ENCODE data around the gene KLHL26. TPM values are rescaled to one million over a fixed set of nuclear protein-coding genes. Genes with fewer than 3 reads are reported as not detected.
A peak's percentile ranks its signal among the peaks of the same experiment; 100 is the strongest.

Gene KLHL26
- total and polyA plus RNA-seq, 9 of the 15 experiments (the other 6 are each of a cell fraction or from before 2014, with no cell fraction given) = 0.13 to 13.3 (median 1.4) TPM

DNA sequence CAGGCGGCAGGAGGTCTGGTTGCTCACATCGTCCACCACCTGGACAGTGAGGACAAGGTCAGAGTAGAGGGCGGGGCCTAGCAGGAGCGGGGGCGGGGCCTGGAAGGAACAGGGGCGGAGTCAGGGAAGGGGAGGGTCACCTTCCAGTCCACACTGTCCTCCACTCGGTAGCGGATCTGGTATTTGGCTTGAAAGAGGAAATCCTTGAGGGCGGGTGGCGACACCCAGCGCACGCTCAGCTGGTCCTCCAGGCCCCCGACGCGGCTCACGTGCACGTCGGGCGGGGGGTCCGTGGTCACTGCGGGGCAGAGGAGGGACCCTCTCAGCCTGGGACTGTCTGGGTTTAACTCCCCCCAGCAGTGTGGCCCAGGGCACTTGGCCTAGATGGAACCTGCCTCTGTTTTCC is 40.1 kb upstream of the KLHL26 start (continued):
- no peak for TF ChIP-seq COPS2 (conservative IDR thresholded peaks at IDR 0.05)
- no peak for TF ChIP-seq ZNF785 (CRISPR knock-in tag; IDR thresholded peaks at IDR 0.05)
- TF ChIP-seq CEBPB (tag; IDR thresholded peaks at IDR 0.05) = no peak
- TF ChIP-seq CREBBP (IDR thresholded peaks at IDR 0.05; ENCODE audit: low read depth, low read length) = no peak
- TF ChIP-seq, protein P1, sequence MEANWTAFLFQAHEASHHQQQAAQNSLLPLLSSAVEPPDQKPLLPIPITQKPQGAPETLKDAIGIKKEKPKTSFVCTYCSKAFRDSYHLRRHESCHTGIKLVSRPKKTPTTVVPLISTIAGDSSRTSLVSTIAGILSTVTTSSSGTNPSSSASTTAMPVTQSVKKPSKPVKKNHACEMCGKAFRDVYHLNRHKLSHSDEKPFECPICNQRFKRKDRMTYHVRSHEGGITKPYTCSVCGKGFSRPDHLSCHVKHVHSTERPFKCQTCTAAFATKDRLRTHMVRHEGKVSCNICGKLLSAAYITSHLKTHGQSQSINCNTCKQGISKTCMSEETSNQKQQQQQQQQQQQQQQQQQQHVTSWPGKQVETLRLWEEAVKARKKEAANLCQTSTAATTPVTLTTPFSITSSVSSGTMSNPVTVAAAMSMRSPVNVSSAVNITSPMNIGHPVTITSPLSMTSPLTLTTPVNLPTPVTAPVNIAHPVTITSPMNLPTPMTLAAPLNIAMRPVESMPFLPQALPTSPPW (CRISPR knock-in tag; IDR thresholded peaks at IDR 0.05) = peak; percentile 64
- TF ChIP-seq, protein P2, sequence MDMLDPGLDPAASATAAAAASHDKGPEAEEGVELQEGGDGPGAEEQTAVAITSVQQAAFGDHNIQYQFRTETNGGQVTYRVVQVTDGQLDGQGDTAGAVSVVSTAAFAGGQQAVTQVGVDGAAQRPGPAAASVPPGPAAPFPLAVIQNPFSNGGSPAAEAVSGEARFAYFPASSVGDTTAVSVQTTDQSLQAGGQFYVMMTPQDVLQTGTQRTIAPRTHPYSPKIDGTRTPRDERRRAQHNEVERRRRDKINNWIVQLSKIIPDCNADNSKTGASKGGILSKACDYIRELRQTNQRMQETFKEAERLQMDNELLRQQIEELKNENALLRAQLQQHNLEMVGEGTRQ (CRISPR knock-in tag; IDR thresholded peaks at IDR 0.05) = peak; percentile 23; the same call in 1 of the 2 replicates
- no peak for TF ChIP-seq MEIS2 (IDR thresholded peaks at IDR 0.05; ENCODE audit: partially characterized antibody)
- TF ChIP-seq GTF2E2 (tag; IDR thresholded peaks at IDR 0.05) = no peak
- 0 out of 2 replicates have a peak, but pooled peaks have one; percentile 44 for TF ChIP-seq LEF1 (IDR thresholded peaks at IDR 0.05)
- no peak for TF ChIP-seq RBM39 (optimal IDR thresholded peaks at IDR 0.05; ENCODE audit: low read depth, low read length)
- no peak for TF ChIP-seq ZNF217 (CRISPR knock-in tag; IDR thresholded peaks at IDR 0.05)
- TF ChIP-seq MTA1 (IDR thresholded peaks at IDR 0.05; ENCODE audit: borderline replicate concordance) = no peak
- no peak for TF ChIP-seq CBX1 (IDR thresholded peaks at IDR 0.05; ENCODE audit: low read depth)
- no peak for TF ChIP-seq CBX8 (IDR thresholded peaks at IDR 0.05; ENCODE audit: borderline replicate concordance, extremely low read depth, low read depth, low read length, poor library complexity, severe bottlenecking)
- TF ChIP-seq PYGO2 (tag; IDR thresholded peaks at IDR 0.05) = no peak
- TF ChIP-seq, protein P3, sequence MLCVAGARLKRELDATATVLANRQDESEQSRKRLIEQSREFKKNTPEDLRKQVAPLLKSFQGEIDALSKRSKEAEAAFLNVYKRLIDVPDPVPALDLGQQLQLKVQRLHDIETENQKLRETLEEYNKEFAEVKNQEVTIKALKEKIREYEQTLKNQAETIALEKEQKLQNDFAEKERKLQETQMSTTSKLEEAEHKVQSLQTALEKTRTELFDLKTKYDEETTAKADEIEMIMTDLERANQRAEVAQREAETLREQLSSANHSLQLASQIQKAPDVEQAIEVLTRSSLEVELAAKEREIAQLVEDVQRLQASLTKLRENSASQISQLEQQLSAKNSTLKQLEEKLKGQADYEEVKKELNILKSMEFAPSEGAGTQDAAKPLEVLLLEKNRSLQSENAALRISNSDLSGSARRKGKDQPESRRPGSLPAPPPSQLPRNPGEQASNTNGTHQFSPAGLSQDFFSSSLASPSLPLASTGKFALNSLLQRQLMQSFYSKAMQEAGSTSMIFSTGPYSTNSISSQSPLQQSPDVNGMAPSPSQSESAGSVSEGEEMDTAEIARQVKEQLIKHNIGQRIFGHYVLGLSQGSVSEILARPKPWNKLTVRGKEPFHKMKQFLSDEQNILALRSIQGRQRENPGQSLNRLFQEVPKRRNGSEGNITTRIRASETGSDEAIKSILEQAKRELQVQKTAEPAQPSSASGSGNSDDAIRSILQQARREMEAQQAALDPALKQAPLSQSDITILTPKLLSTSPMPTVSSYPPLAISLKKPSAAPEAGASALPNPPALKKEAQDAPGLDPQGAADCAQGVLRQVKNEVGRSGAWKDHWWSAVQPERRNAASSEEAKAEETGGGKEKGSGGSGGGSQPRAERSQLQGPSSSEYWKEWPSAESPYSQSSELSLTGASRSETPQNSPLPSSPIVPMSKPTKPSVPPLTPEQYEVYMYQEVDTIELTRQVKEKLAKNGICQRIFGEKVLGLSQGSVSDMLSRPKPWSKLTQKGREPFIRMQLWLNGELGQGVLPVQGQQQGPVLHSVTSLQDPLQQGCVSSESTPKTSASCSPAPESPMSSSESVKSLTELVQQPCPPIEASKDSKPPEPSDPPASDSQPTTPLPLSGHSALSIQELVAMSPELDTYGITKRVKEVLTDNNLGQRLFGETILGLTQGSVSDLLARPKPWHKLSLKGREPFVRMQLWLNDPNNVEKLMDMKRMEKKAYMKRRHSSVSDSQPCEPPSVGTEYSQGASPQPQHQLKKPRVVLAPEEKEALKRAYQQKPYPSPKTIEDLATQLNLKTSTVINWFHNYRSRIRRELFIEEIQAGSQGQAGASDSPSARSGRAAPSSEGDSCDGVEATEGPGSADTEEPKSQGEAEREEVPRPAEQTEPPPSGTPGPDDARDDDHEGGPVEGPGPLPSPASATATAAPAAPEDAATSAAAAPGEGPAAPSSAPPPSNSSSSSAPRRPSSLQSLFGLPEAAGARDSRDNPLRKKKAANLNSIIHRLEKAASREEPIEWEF (CRISPR knock-in tag; IDR thresholded peaks at IDR 0.05) = no peak
- peak; percentile 89 for TF ChIP-seq L3MBTL2 (IDR thresholded peaks at IDR 0.05)
- peak; percentile 18 for TF ChIP-seq SP2 (IDR thresholded peaks at IDR 0.05; ENCODE audit: extremely low read depth, low read depth, low read length, poor library complexity, severe bottlenecking)
- peak; percentile 98 for TF ChIP-seq BHLHE40 (IDR thresholded peaks at IDR 0.05; ENCODE audit: low read length)
- no peak for TF ChIP-seq ZEB2 (IDR thresholded peaks at IDR 0.05)
- TF ChIP-seq SP1 (CRISPR knock-in tag; IDR thresholded peaks at IDR 0.05) = peak; percentile 83
- TF ChIP-seq HBP1 (CRISPR knock-in tag; IDR thresholded peaks at IDR 0.05) = no peak
